Measurements from ENCODE around the gene TSEN2.

Gene TSEN2

GRCh38 chr3:12545473-12545791 lies 61.2 kb downstream of the TSEN2 start, which contains the start of gene MKRN2OS:
Gene MKRN2OS, minus strand, starts transcription at chr3:12545499. Its CDS starts 35 bp downstream, at chr3:12545464.
- in situ Hi-C loops (cut with MboI; ENCODE audit: low sequenced_read_pairs), result no loop called here

GRCh38 chr3:12549971-12550760 lies 65.9 kb downstream of the TSEN2 start:
- in situ Hi-C loops (cut with MboI; ENCODE audit: low sequenced_read_pairs), result no loop called here

GRCh38 chr3:12553921-12554391 lies 69.7 kb downstream of the TSEN2 start:
- in situ Hi-C loops (cut with MboI; ENCODE audit: low sequenced_read_pairs), result no loop called here

GRCh38 chr3:12556314-12556689 lies 72.0 kb downstream of the TSEN2 start:
- in situ Hi-C loops (cut with MboI; ENCODE audit: low sequenced_read_pairs), result no loop called here

GRCh38 chr3:12556690-12557472 lies 72.6 kb downstream of the TSEN2 start, which contains the start of gene MKRN2:
Gene MKRN2, plus strand, starts transcription at chr3:12557087. Its CDS starts 64 bp downstream, at chr3:12557151.
- in situ Hi-C loops (cut with MboI; ENCODE audit: low sequenced_read_pairs), result no loop called here

- in situ Hi-C loops (cut with MboI; ENCODE audit: low sequenced_read_pairs), result no loop called here
Observed at GRCh38 chr3:12557473-12558100, 73.3 kb downstream of the TSEN2 start.

- in situ Hi-C loops (cut with MboI; ENCODE audit: low sequenced_read_pairs), result no loop called here
Observed at GRCh38 chr3:12558706-12559105, 74.4 kb downstream of the TSEN2 start.

- in situ Hi-C loops (cut with MboI; ENCODE audit: low sequenced_read_pairs), result no loop called here
Observed at GRCh38 chr3:12559520-12559919, 75.2 kb downstream of the TSEN2 start.

GRCh38 chr3:12560505-12561190 lies 76.4 kb downstream of the TSEN2 start:
- in situ Hi-C loops (cut with MboI; ENCODE audit: low sequenced_read_pairs), result no loop called here

GRCh38 chr3:12561397-12561796 lies 77.1 kb downstream of the TSEN2 start:
- in situ Hi-C loops (cut with MboI; ENCODE audit: low sequenced_read_pairs), result no loop called here

GRCh38 chr3:12562451-12562850 lies 78.2 kb downstream of the TSEN2 start:
- in situ Hi-C loops (cut with MboI; ENCODE audit: low sequenced_read_pairs), result no loop called here

GRCh38 chr3:12566976-12567375 lies 82.7 kb downstream of the TSEN2 start:
- in situ Hi-C loops (cut with MboI; ENCODE audit: low sequenced_read_pairs), result no loop called here

- in situ Hi-C loops (cut with MboI; ENCODE audit: low sequenced_read_pairs), result no loop called here
Observed at GRCh38 chr3:12568747-12569146, 84.5 kb downstream of the TSEN2 start.

- in situ Hi-C loops (cut with MboI; ENCODE audit: low sequenced_read_pairs), result no loop called here
Observed at GRCh38 chr3:12569836-12570235, 85.6 kb downstream of the TSEN2 start.

- in situ Hi-C loops (cut with MboI; ENCODE audit: low sequenced_read_pairs), result no loop called here
Observed at GRCh38 chr3:12571986-12572385, 87.7 kb downstream of the TSEN2 start.

- in situ Hi-C loops (cut with MboI; ENCODE audit: low sequenced_read_pairs), result no loop called here
Observed at GRCh38 chr3:12574131-12574530, 89.9 kb downstream of the TSEN2 start.

GRCh38 chr3:12574661-12575060 lies 90.4 kb downstream of the TSEN2 start:
- in situ Hi-C loops (cut with MboI; ENCODE audit: low sequenced_read_pairs), result no loop called here

GRCh38 chr3:12577379-12577778 lies 93.1 kb downstream of the TSEN2 start:
- in situ Hi-C loops (cut with MboI; ENCODE audit: low sequenced_read_pairs), result no loop called here

GRCh38 chr3:12578742-12579141 lies 94.5 kb downstream of the TSEN2 start:
- in situ Hi-C loops (cut with MboI; ENCODE audit: low sequenced_read_pairs), result no loop called here

- in situ Hi-C loops (cut with MboI; ENCODE audit: low sequenced_read_pairs), result no loop called here
Observed at GRCh38 chr3:12579456-12579855, 95.2 kb downstream of the TSEN2 start.

GRCh38 chr3:12579905-12580304 lies 95.6 kb downstream of the TSEN2 start:
- in situ Hi-C loops (cut with MboI; ENCODE audit: low sequenced_read_pairs), result no loop called here

Data from HL-60/S4 treated with retinoic acid at 250 ng/mL for 4 days and 3 days (cell line).